ENCODE data around the gene CUZD1.

Gene CUZD1

GRCh38 chr10:122853665-122854313, 8.1 kb upstream of the CUZD1 start:
- no peak for DNase-seq

- no peak for DNase-seq
Observed at GRCh38 chr10:122852261-122852660, 6.6 kb upstream of the CUZD1 start.

GRCh38 chr10:122850705-122851640, 5.3 kb upstream of the CUZD1 start:
- no peak for DNase-seq

GRCh38 chr10:122849900-122850605, 4.4 kb upstream of the CUZD1 start:
- no peak for DNase-seq

GRCh38 chr10:122849090-122849489, 3.4 kb upstream of the CUZD1 start:
- no peak for DNase-seq

- no peak for DNase-seq
Observed at GRCh38 chr10:122847782-122848604, 2.3 kb upstream of the CUZD1 start.

GRCh38 chr10:122844146-122844545, 1.5 kb downstream of the CUZD1 start:
- DNase-seq, result no peak

GRCh38 chr10:122841569-122841968, 4.1 kb downstream of the CUZD1 start:
- DNase-seq, result no peak

- DNase-seq, result no peak
Observed at GRCh38 chr10:122839505-122839904, 6.2 kb downstream of the CUZD1 start.

GRCh38 chr10:122838880-122839279, 6.8 kb downstream of the CUZD1 start:
- DNase-seq, result no peak

GRCh38 chr10:122835908-122836307, 9.7 kb downstream of the CUZD1 start:
- no peak for DNase-seq

GRCh38 chr10:122830965-122831353, 14.7 kb downstream of the CUZD1 start:
- DNase-seq, result no peak

- no peak for DNase-seq
Observed at GRCh38 chr10:122830273-122830964, 15.2 kb downstream of the CUZD1 start.

GRCh38 chr10:122829454-122829853, 16.2 kb downstream of the CUZD1 start:
- no peak for DNase-seq

- no peak for DNase-seq
Observed at GRCh38 chr10:122828716-122829255, 16.9 kb downstream of the CUZD1 start.

- no peak for DNase-seq
Observed at GRCh38 chr10:122827302-122827701, 18.4 kb downstream of the CUZD1 start.

- DNase-seq, result no peak
Observed at GRCh38 chr10:122822973-122823690, 22.5 kb downstream of the CUZD1 start.

- DNase-seq, result no peak
Observed at GRCh38 chr10:122821808-122822207, 23.8 kb downstream of the CUZD1 start.

- DNase-seq, result no peak
Observed at GRCh38 chr10:122815458-122815857, 30.2 kb downstream of the CUZD1 start.

- DNase-seq, result no peak
Observed at GRCh38 chr10:122814493-122814892, 31.2 kb downstream of the CUZD1 start.

- no peak for DNase-seq
Observed at GRCh38 chr10:122812751-122813150, 32.9 kb downstream of the CUZD1 start.
